GM21576 (cell line): ENCODE results near the gene CARMIL1.

Source experiments
- ATAC-seq: cut with Tn5 transposase; IDR thresholded peaks from one replicate; pipeline ENCODE4 v1.9.1; 2021; ENCODE audit warnings: mild to moderate bottlenecking, moderate library complexity; ENCODE audit not compliant: unreplicated experiment

CARMIL1 gene

GRCh38 chr6:25639653-25640052, 360.5 kb downstream of the CARMIL1 start:
- no peak for ATAC-seq

- ATAC-seq: no peak
Observed at GRCh38 chr6:25640446-25640845, 361.3 kb downstream of the CARMIL1 start.

- no peak for ATAC-seq
Observed at GRCh38 chr6:25640891-25641290, 361.7 kb downstream of the CARMIL1 start.

- no peak for ATAC-seq
Observed at GRCh38 chr6:25641377-25641776, 362.2 kb downstream of the CARMIL1 start.

GRCh38 chr6:25641940-25642666, 362.9 kb downstream of the CARMIL1 start:
- no peak for ATAC-seq

- no peak for ATAC-seq
Observed at GRCh38 chr6:25642667-25643328, 363.6 kb downstream of the CARMIL1 start.

GRCh38 chr6:25645916-25646315, 366.7 kb downstream of the CARMIL1 start:
- ATAC-seq: no peak

GRCh38 chr6:25649611-25650010, 370.4 kb downstream of the CARMIL1 start:
- ATAC-seq: no peak

- no peak for ATAC-seq
Observed at GRCh38 chr6:25652007-25652515, 372.9 kb downstream of the CARMIL1 start, which contains the start of gene SCGN. Gene SCGN (plus strand): TSS chr6:25652215. CDS start chr6:25652404, 189 bp downstream.

- no peak for ATAC-seq
Observed at GRCh38 chr6:25655723-25656122, 376.5 kb downstream of the CARMIL1 start.

GRCh38 chr6:25659633-25660368, 380.6 kb downstream of the CARMIL1 start:
- ATAC-seq: no peak

- ATAC-seq: no peak
Observed at GRCh38 chr6:25660512-25660911, 381.3 kb downstream of the CARMIL1 start.

GRCh38 chr6:25661129-25661779, 382.1 kb downstream of the CARMIL1 start:
- ATAC-seq: no peak

GRCh38 chr6:25665455-25665854, 386.3 kb downstream of the CARMIL1 start:
- ATAC-seq: no peak

GRCh38 chr6:25669413-25669812, 390.2 kb downstream of the CARMIL1 start:
- ATAC-seq: no peak
